Stimulated activated naive B cell treated with anti-CD40 and anti-IgM and Interleukin-4, amounts not matched to agents 10 μg/mL and 1 μg/mL and 100 μg/mL, for 72 hours (primary cell): ENCODE results near the gene RADIL.

Source experiments
- ATAC-seq, 2 donors: fragments of 150-1000 bp; cut with Tn5 transposase; replicated peaks; 2 replicates each; pipeline ENCODE4 v1.10.0; 2021; ENCODE audit warnings: moderate library complexity in 1 of 2
- DNase-seq: peaks from one replicate; pipeline ENCODE4 v3.0.0; 2021
- H3K27ac Mint-ChIP-seq: one replicate; pipeline ENCODE4 v1.8.0; 2022; ENCODE audit warnings: mild to moderate bottlenecking, mixed read lengths
- H3K27me3 Mint-ChIP-seq, 2 donors: one replicate each; pipeline ENCODE4 v1.8.0; 2022; ENCODE audit warnings: mixed read lengths in 2 of 2
- H3K36me3 Mint-ChIP-seq, 2 donors: one replicate each; pipeline ENCODE4 v1.8.0; 2022; ENCODE audit warnings: mixed read lengths in 2 of 2, mild to moderate bottlenecking in 1 of 2
- H3K4me1 Mint-ChIP-seq, 2 donors: one replicate each; pipeline ENCODE4 v1.8.0; 2022; ENCODE audit warnings: mixed read lengths in 2 of 2, mild to moderate bottlenecking in 1 of 2
- H3K4me3 Mint-ChIP-seq, 2 donors: one replicate each; pipeline ENCODE4 v1.8.0; 2022; ENCODE audit warnings: mild to moderate bottlenecking in 2 of 2, mixed read lengths in 2 of 2, moderate library complexity in 1 of 2
- H3K9me3 Mint-ChIP-seq, 2 donors: one replicate each; pipeline ENCODE4 v1.8.0; 2022; ENCODE audit warnings: mixed read lengths in 2 of 2, mild to moderate bottlenecking in 1 of 2

RADIL gene

DNA sequence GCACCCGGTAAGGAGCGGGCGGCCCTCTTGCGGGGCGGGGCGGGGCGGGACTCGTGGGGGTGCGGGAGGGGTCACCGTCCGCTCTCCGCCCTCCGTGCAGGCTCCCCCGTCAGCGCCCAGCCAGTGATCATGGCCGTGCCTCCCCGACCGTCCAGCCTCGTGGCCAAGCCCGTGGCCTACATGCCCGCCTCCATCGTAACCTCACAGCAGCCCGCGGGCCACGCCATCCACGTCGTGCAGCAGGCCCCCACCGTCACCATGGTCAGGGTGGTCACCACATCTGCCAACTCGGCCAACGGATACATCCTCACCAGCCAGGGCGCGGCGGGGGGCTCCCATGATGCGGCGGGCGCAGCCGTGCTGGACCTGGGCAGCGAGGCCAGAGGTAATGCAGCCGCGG, 124.3 kb downstream of the RADIL start:
- no peaks in the 10 kb centered on the region for H3K9me3 Mint-ChIP-seq
- ATAC-seq (no peak), DNase-seq (no peak)
- H3K4me3 Mint-ChIP-seq, result no peak overlapping the region
- H3K27ac Mint-ChIP-seq, result no peak overlapping the region
- no peaks in the 10 kb centered on the region for H3K4me1 Mint-ChIP-seq
- H3K27me3 Mint-ChIP-seq, result no peaks in the 10 kb centered on the region
- peaks cover 38 to 46% of the 10 kb centered on the region in 2 donors for H3K36me3 Mint-ChIP-seq

DNA sequence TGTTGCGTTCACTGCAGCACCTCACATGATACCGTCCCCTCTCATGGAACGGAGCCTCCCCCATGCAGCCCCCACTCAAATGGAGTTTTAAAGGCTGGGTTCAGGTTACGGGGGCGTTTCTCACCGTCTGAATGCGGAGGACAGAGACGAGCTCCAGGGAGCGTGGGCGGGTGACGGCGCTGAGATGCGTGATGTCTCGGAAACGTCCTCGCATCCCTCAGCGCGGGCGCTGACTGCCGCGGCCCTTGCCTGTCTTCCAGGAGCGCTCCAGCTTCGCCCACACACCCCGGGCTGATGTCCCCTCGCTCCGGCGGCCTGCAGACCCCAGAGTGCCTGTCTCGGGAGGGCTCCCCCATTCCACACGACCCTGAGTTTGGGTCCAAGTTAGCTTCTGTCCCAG, 124.7 kb downstream of the RADIL start:
- ATAC-seq (no peak), DNase-seq (no peak)
- Mint-ChIP-seq H3K9me3 (no peaks in the 10 kb centered on the region), H3K27me3 (no peaks in the 10 kb centered on the region), H3K4me3 (no peak overlapping the region), H3K4me1 (peaks cover 2 to 3% of the 10 kb centered on the region in 2 donors), H3K27ac (no peak overlapping the region), H3K36me3 (peaks cover 37 to 48% of the 10 kb centered on the region in 2 donors)

DNA sequence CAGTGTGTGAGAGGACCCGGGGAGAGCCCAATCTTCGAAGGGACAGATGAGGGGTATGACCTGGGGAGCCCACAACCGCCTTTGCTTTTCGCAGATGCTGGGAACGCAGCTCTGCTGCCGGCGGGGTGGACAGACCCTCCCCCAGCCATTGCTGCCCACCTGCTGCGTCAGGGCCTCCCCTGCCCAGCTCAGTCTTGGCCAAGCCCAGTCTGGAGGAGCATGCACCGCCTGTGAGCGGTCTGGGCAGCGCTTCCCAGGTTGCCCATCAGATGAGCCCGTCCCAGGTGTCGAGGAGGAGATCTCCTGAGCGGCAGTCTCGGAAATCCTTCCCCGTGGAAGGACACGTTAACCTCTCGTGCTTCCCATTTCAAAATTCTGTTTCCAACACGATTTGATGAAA, 125.4 kb downstream of the RADIL start:
- DNase-seq (no peak), ATAC-seq (no peak)
- H3K27me3 Mint-ChIP-seq, result no peaks in the 10 kb centered on the region
- no peak overlapping the region for H3K4me3 Mint-ChIP-seq
- peaks cover 30 to 44% of the 10 kb centered on the region in 2 donors for H3K36me3 Mint-ChIP-seq
- no peaks in the 10 kb centered on the region for H3K9me3 Mint-ChIP-seq
- peaks cover 4 to 10% of the 10 kb centered on the region in 2 donors for H3K4me1 Mint-ChIP-seq
- H3K27ac Mint-ChIP-seq, result peak overlapping the region; percentile 14

DNA sequence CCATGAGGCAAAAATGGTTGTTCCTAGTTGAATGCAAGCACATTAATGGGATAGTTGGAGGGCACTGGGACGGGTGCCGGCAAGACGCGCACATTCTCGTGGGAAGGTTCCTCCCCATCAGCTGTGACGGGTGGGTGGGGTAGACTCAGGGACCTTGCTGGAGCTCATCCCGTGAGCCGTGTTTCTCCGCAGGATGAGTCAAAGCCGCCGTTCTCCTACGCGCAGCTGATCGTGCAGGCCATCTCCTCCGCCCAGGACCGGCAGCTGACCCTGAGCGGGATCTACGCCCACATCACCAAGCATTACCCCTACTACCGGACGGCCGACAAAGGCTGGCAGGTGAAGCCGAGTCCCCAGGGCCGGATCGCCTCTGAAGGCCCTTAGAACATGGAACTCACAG, 128.5 kb downstream of the RADIL start:
- Mint-ChIP-seq H3K36me3 (peaks cover 20 to 35% of the 10 kb centered on the region in 2 donors), H3K4me1 (peaks cover 8 to 14% of the 10 kb centered on the region in 2 donors), H3K4me3 (no peak overlapping the region), H3K27ac (no peak overlapping the region), H3K9me3 (no peaks in the 10 kb centered on the region), H3K27me3 (no peaks in the 10 kb centered on the region)
- no peak for DNase-seq
- no peak for ATAC-seq

DNA sequence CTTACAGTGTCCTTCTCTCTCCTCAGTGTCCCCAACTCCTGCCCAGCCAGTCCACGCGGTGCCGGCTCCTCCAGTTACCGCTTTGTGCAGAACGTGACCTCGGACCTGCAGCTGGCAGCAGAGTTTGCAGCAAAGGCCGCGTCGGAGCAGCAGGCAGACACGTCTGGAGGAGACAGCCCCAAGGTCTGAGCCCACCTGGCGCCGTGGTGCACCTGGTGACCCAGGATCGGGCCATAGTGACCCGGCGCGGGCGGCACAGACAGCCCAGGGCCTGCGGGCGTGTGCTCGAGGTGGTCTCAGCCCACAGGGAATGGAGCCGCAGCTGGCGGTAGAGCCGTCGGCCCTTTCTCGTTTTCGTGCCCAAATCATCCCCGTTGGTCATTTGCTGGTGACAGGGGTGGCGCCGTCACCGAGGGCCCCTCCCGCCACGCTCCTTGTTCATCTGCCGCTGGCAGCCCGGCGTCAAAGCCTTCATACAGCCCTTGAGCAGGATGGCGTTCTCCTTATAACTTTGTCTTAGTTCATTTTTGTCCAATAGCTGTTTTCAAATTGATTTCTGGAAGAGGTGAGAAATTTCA, 129.0 kb downstream of the RADIL start:
- no peak overlapping the region for H3K4me3 Mint-ChIP-seq
- H3K36me3 Mint-ChIP-seq, result peaks cover 19 to 34% of the 10 kb centered on the region in 2 donors
- ATAC-seq, result no peak
- no peaks in the 10 kb centered on the region for H3K27me3 Mint-ChIP-seq
- no peak overlapping the region for H3K27ac Mint-ChIP-seq
- no peaks in the 10 kb centered on the region for H3K9me3 Mint-ChIP-seq
- H3K4me1 Mint-ChIP-seq, result peaks cover 8 to 14% of the 10 kb centered on the region in 2 donors
- no peak for DNase-seq

DNA sequence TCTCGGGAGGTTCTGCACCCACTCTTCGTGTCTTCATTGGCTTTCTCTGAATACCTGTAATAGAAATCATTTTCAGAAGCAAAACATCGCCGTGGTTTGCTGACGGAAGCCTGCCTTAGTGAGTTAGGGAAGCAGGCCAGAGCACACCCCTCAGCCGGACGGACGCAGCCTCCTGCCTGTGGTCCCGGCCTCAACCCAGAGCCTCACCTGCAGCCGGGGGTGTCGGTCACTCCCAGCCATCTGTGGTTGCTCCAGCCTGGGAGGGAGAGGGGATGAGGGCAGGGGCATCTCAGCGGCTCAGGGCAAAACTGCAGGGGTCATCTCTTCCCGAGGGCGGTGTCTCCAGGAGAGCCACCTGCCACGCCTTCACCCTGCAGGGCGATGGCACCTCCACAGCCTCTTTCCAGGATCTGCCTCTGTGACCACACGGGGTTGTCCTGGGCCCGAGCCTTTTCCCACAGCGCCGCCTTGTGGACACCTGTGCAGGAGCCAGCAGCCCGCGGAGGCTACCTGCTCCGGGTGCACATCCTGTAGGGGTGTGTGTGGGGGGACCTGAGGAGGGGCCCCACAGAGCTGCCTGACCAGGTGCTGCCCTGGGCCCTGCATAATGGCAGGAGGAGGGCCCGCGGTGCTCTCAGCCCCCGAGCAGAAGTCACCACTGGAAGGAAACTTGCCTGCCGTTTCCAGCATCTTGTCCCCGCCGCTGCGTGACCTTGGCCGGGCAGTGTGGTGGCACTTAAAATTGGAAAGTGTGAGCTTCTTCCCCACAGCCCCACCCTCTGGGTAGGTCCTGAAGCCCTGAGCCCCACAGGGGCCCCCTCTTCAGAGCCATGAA, 129.7 kb downstream of the RADIL start:
- peaks cover 11 to 19% of the 10 kb centered on the region in 2 donors for H3K4me1 Mint-ChIP-seq
- DNase-seq (peak; percentile 71), ATAC-seq (peak; percentile 97 to 98)
- H3K27me3 Mint-ChIP-seq, result no peaks in the 10 kb centered on the region
- no peak overlapping the region for H3K4me3 Mint-ChIP-seq
- no peak overlapping the region for H3K27ac Mint-ChIP-seq
- no peaks in the 10 kb centered on the region for H3K9me3 Mint-ChIP-seq
- peaks cover 18 to 38% of the 10 kb centered on the region in 2 donors for H3K36me3 Mint-ChIP-seq

DNA sequence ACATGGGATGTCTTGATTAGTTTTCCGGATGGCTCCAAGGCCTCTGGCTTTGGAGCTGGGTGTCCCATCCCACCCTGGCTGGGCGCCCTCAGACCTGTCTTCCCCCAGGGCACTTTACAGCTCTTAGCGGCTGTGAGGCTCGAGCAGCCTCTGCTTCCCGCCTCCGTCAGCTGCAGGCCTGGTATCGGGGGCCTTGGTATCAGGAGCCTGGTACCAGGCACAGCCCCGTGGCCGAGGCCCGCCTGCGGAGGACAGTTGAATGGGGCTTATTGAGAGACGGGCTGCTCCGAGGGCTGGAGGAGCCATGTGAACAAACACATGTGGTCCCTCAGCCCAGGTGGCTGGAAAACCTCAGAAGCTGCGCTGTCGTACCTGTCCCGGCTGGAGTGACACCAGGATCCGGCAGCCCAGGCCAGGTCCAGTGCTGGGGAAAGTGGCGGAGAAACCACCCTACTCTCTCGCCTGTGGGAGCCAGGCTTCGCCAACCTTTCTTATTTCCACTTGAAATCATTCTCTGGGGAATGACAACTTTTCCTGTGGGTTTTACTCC, 132.0 kb downstream of the RADIL start:
- Mint-ChIP-seq H3K4me3 (no peak overlapping the region), H3K36me3 (peaks cover 34 to 51% of the 10 kb centered on the region in 2 donors), H3K4me1 (peaks cover 24 to 41% of the 10 kb centered on the region in 2 donors), H3K9me3 (no peaks in the 10 kb centered on the region), H3K27ac (no peak overlapping the region), H3K27me3 (no peaks in the 10 kb centered on the region)
- ATAC-seq, result no peak
- no peak for DNase-seq

DNA sequence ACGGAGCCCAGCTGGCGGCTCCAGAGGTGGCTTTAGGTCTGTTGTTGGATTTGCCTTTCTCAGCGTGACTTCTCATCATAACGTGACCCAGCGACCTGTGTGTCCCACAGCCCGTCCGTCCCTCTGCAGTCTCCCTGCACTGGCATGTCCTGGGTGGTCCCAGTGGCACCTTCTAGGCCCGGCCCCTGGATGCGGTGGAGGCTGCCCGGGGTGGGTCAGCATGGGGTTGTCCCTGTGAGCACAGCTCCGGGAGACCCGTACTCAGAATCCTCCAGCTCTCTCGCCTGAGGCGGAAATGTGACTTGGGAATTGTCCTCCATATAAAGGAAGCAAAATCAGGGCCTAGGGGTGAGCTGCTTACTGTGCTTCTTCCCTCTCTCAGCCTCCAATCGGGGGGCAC, 133.7 kb downstream of the RADIL start:
- no peak for ATAC-seq
- Mint-ChIP-seq H3K9me3 (no peaks in the 10 kb centered on the region), H3K4me1 (peaks cover 37 to 56% of the 10 kb centered on the region in 2 donors), H3K27me3 (no peaks in the 10 kb centered on the region), H3K27ac (peak overlapping the region; percentile 25), H3K36me3 (peaks cover 36 to 53% of the 10 kb centered on the region in 2 donors), H3K4me3 (no peak overlapping the region)
- no peak for DNase-seq

DNA sequence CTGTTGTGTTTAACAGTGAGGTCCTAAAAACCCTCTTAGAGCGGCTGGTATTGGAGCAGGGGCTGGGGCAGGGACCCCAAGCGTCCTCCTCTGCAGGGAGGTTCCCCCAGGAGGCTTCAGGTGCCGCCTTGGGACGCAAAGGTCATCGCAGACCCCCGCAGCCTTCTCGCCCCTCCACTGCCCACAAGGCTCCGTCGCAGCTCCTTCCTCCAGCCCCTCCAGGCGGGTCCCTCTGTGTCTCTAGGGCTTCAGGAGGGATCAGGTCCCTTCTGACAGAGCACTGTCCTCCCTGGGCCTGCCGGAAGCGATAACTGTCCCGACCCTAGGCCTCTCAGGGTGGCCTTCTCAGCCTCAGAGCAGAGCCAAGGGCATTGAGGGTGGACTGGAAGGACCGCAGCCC, 134.2 kb downstream of the RADIL start:
- ATAC-seq, result no peak
- Mint-ChIP-seq H3K36me3 (peaks cover 38 to 55% of the 10 kb centered on the region in 2 donors), H3K4me1 (peaks cover 40 to 60% of the 10 kb centered on the region in 2 donors), H3K27me3 (no peaks in the 10 kb centered on the region), H3K27ac (peak overlapping the region; percentile 89), H3K9me3 (no peaks in the 10 kb centered on the region), H3K4me3 (no peak overlapping the region)
- DNase-seq, result no peak
